GM18909 (cell line): ENCODE data around the gene CA4.

Experiments
- ATAC-seq: cut with Tn5 transposase; IDR thresholded peaks from one replicate; pipeline ENCODE4 v1.9.1; 2021; ENCODE audit warnings: mild to moderate bottlenecking; ENCODE audit not compliant: unreplicated experiment, poor library complexity

CA4 gene

GRCh38 chr17:60128171-60128859, 21.5 kb upstream of the CA4 start:
- ATAC-seq = no peak

GRCh38 chr17:60129164-60129563, 20.6 kb upstream of the CA4 start:
- no peak for ATAC-seq

- ATAC-seq = no peak
Measured at GRCh38 chr17:60130466-60130865, 19.3 kb upstream of the CA4 start.

GRCh38 chr17:60134396-60135150, 15.2 kb upstream of the CA4 start:
- no peak for ATAC-seq

- ATAC-seq = peak; percentile 92
Measured at GRCh38 chr17:60135151-60135950, 14.4 kb upstream of the CA4 start.

GRCh38 chr17:60135951-60136666, 13.7 kb upstream of the CA4 start:
- ATAC-seq = no peak

GRCh38 chr17:60137731-60138130, 12.0 kb upstream of the CA4 start:
- no peak for ATAC-seq

- ATAC-seq = no peak
Measured at GRCh38 chr17:60138769-60139437, 10.9 kb upstream of the CA4 start.

- ATAC-seq = no peak
Measured at GRCh38 chr17:60139438-60140285, 10.1 kb upstream of the CA4 start.

GRCh38 chr17:60141111-60142018, 8.4 kb upstream of the CA4 start:
- ATAC-seq = no peak

GRCh38 chr17:60142872-60143499, 6.8 kb upstream of the CA4 start:
- ATAC-seq = peak; percentile 69

GRCh38 chr17:60145006-60145935, 4.5 kb upstream of the CA4 start:
- ATAC-seq = no peak

- no peak for ATAC-seq
Measured at GRCh38 chr17:60146206-60146605, 3.6 kb upstream of the CA4 start.

- no peak for ATAC-seq
Measured at GRCh38 chr17:60147553-60148223, 2.1 kb upstream of the CA4 start.

- ATAC-seq = no peak
Measured at GRCh38 chr17:60148373-60148772, 1.4 kb upstream of the CA4 start.

- ATAC-seq = peak; percentile 68
Measured at GRCh38 chr17:60151355-60151754, 1.6 kb downstream of the CA4 start.
